ENCODE results near the gene SYT17.

SYT17 gene, protein sequence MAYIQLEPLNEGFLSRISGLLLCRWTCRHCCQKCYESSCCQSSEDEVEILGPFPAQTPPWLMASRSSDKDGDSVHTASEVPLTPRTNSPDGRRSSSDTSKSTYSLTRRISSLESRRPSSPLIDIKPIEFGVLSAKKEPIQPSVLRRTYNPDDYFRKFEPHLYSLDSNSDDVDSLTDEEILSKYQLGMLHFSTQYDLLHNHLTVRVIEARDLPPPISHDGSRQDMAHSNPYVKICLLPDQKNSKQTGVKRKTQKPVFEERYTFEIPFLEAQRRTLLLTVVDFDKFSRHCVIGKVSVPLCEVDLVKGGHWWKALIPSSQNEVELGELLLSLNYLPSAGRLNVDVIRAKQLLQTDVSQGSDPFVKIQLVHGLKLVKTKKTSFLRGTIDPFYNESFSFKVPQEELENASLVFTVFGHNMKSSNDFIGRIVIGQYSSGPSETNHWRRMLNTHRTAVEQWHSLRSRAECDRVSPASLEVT

DNA sequence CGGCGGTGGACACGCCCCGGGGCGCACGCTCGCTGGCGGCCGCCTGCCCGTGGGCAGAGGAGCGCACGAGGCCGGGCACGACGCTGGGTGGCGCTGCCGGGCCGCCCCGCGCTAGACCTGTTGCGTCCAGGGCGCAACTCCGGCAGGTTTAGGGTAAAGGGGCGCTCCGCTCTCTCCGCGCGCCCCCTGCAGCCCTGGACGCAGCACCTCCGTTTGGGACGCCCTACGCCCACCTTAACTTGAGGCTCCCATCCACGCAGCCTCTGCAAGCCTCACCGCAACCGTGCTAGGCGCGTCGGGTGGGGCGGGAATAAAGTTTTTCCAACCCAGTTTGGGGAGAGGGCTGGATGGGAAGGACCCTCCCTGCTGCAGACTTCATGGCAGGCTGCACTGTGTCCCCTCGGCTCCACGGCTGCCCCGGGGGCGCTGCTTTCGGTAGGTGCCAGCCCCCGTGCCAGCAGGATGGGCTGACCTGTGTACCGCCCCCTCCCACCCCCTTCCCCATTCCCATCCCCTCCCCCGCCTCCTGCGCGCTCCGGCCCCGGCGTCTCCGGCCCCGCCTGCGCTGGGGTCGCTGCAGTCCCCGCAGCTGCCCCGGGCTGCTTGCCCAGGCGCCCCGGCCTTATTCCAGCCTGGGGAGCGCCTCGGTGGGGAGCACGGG is at the start of gene SYT17:
Gene SYT17 (plus strand): TSS at position 531 of the 661 bp plus-strand sequence. CDS start 407 bp downstream, outside the sequence.
- peak; percentile 32 for DNase-seq

DNA sequence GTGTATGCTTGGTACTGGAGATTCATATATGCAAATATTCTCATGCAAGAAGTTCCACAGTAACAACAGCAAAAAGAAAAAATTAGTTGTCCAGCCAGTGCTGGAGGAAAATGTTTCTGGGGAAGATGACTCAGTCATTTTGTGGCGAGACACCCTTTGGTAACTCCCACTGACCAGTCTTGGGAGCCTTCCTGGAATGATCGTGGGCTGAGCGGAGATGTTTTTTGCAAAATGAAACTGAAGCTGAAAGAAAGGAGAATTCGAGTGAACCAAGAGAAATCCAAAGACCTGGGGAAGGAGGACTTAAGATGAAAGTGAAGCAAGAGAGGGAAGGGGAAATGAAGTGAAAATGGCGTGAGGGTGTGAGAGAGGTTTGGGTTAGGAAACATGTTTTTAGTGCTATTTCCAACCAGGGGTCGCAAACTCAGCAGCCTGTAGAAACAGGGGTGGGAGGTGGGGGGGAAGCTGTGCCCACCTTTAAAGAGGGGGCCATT is 49.1 kb upstream of the SYT17 start:
- DNase-seq: peak; percentile 86

DNA sequence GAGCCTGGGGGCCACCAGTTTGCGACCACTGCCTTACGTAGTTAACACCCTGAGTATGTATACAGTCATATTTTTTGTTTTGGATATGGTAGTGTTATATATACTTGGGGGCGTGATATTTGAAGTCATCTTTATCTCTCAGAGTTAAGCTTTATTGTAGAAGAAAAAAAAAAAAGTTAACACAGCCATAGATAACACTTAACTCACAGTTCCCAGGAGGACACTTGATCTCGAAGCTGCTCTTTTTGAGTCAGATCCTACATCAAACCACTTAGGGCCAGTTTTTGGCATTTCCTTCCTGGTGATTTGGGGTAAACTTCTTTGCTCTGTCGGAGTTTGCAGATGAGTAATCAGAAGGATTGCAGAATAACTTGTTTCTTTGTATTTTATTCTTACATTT is 48.5 kb upstream of the SYT17 start:
- peak; percentile 85 for DNase-seq

DNA sequence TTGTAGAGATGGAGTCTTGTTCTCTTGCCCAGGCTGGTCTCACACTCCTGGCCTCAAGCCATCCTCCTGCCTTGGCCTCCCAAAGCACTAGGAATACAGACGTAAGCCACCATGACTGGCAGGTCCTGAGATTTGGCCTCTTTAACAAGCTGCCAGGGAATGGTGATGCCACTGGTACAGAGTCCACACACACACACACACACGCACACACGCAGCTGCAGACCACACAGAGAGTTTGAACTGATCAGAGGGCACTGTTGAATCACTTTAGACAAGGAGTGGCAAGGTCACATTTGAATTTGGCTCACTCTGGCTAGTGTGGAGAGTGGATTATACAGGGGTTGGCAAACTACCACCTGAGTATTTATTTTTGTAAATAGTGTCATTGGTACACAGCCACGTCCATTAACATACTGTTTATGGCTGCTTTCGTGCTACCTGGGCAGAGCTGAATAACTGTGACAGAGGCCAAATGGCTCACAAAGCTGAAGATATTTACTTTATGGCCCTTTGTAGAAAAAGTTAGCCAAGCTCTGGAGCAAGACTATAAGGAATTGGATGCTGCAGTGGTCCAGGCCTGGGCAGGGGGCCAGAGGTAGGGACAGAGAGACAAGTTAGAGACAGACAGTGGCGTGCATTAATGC is 44.4 kb upstream of the SYT17 start:
- DNase-seq: no peak

DNA sequence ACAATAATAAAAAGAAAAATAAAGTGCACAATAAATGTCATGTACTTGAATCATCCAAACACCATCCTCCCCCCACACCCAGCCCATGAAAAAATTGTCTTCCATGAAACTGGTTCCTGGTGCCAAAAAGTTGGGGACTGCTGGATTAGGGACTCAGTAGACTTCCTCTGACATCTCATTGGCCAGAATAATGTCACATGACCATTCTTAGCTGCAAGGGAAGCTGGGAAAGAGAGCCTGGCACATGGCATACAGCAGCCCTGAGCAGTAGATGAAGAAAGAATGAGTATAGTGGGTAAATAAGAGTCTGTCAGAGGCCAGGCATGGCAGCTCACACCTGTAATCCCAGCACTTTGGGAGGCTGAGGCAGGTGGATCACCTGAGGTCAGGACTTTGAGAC is 41.7 kb upstream of the SYT17 start:
- no peak for DNase-seq

DNA sequence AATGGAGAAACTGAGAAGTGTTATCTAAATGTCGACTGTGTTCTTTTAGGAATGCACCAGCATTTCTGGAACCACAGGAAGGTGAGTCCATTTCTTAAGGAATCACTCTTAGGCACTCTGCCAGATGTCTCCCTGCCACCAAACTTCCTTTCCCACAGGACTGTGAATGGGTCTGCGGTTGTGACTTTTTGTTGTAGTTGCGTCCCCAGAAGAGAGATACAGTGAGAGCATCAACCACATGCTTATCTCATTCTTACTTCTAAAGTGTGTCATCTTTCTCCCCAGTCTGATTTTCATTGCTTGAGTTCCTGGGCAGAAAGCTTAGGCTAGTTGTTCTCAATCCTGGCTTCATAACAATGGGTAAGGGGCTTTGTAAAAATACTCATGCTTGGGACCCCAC is 40.8 kb upstream of the SYT17 start:
- no peak for DNase-seq

DNA sequence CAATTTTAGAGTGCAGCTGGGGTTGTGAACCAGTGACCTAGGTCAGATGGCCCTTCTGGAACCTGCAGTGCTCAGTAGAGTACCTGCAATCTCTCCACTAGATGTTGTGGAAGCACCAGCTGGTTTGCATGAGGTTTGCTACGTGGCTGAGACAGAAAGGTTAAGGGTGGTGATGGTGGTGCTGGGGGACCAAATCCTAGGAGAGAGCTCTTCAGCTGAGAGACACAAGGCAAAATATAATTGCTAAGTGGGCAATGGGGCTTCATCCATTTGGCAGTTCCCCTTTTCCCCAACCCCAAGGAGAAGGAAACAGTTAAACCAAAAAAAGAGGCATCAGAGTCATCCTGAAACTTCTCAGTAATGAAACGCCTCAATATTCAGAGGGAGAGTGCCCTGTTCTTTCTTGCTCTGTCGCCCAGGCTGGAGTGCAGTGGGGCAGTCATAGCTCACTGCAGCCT is 40.3 kb upstream of the SYT17 start:
- no peak for DNase-seq

DNA sequence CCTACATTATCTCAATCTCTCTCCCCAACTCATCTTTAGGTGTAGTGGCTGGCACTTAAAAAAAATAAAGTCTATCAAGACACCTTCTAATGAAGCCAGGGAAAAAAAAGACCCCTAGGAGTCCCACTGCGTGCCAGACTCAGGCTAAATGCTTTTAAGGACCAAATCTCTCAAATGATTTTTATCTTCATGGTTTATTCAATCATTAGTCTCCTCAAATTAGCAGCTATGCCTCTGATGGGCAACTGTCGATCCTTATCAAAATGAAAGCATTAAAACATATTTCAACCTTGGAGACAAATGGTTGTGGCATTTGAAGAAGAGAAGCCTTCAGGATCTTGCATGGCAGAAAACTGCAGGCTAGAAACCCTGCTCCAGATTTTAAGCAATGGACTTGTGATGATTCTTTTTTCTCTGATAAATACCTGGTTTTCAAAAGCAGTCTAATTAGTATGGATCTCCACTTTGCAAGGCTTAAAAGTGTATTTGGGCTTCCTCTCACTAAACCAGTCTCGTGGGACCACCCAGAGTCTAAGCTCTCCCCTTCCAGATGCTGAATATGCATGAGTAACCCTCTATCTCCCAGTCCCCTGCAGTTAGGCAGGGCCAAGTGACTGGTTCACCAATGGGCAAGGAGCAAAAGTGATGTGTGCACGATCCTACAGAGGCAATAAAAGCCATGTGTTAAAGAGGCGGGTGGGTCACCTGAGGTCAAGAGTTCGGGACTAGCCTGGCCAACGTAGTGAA is 39.4 kb upstream of the SYT17 start:
- no peak for DNase-seq

DNA sequence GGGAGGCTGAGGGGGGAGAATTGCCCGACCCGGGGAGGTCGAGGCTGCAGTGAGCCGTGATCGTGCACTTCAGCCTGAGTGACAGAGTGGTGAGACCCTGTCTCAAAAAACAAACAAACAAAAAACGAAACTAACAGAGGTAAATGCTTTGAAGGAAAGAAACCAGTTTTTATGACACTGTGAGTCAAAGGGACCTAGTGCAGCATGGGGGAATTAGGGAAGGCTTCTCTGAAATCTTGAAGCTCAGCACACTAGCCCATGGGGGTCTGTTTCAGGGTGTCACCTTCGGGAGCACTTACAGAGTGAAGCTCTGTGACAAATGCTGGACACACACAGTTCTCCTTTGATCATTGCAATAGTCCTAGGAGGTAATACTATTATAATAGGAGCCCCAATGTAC is 37.7 kb upstream of the SYT17 start:
- DNase-seq: no peak

DNA sequence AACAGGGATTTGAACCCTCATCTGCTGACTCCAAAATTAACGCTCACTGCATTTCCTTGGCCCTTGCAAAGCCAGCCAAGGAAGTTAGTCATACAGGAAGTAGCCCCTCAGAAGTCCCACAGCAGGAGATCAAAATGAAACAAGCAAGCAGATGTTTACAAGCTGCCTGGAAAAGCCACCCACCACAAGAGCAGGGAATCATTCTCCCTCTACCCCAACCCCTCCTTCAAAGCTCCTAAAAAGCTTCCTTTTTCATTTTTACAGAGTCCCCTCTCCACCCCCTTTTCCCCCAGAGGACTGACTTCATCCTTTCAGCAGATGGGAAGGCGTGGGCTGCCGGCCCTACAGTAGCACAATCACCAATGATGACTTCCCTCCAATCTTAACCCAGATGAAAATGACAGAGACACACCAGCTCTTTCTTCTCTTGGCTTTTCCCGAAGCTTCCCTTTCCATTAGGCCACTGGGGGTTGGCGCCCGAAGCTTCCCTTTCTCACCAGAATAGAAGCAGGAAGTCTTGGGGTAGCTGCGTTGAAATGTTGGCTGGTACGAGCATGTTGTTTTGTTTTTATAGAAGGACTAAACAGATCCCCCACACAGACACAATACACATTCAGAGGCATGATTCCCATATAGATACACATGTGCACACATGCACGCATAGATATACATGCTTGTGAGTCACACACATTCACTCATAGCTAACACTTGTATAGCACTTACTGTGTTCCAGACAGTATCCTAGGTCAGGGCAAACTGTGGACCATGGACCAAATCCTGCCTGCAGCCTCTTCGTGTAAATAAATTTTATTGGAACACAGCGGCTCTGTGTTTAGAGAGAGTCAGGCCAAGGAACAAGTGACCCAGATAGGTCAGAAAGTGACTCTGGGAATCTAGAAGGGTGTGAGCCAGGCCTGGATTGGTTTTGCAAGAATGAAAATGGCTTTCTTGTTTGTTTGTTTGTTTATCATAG is 36.9 kb upstream of the SYT17 start:
- DNase-seq: peak; percentile 88

DNA sequence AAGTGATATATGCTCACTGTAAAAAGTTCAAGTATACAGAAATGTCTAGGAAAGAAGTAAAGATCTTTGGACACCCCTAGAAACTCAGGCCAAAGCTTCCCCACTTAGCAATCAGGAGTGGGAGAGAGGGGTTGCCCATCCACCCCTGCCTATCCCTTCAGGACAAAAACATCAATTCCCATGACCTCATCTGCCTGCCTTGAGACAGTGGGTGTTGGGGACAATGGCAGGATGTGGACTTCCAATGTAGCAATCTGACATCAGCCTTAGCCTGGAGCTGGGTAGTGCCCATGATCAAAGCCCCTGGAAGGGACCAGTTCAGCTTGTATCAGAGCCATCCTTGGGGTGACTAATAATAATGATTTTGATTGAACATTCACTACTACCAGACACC is 36.2 kb upstream of the SYT17 start:
- no peak for DNase-seq

DNA sequence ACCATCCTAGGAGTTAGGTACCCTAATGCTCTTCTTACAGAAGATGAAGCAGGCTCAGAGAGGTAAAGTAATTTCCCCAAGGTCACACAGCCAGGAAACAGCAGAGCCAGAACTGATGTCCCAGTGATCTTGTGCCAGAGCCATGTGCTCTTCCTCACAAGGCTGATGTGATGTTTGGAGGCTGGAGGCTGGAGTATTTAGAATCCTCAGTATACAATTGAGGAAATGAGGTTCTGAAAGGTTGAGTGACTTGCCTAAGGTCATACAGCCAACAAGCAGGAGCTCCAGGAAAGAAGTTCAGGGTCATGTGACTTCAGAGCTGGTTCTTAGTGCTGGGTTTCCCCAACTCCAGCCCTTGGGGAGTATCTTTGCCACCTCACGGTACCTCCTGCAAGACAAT is 35.8 kb upstream of the SYT17 start:
- no peak for DNase-seq

DNA sequence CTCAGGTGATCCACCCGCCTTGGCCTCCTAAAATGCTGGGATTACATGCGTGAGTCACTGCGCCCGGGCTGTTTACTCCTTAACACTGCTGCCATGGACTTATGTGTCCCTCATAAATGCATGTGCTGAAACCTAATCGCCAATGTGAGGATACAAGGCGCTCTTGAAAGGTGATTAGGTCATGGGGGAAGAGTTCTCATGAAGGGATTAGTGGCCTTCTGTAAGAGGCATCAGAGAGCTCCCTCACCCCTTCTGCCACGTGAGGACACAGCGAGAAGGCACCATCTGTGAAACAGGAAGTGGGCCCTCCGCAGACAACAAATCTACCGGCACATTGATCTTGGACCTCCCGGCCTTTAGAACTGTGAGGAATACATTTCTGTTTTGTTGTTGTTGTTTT is 35.1 kb upstream of the SYT17 start:
- DNase-seq: no peak

DNA sequence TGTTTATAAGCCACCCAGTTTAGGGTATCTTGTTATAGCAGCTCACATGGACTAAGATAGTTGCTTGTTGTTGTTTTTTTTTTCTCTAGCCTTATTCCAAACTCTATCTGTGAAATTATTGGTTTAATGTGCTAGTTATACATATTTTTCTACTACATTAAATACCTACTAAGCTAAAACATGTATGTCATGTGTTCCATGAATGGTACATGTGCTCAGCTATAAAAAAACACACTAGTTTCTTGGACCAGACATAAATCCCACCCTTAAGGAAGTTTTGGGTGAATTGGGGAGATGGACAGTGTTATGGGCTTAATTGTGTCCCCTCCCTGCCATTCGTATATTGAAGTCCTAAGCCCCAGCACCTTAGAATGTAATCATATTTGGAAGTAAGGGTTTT is 34.4 kb upstream of the SYT17 start:
- no peak for DNase-seq

DNA sequence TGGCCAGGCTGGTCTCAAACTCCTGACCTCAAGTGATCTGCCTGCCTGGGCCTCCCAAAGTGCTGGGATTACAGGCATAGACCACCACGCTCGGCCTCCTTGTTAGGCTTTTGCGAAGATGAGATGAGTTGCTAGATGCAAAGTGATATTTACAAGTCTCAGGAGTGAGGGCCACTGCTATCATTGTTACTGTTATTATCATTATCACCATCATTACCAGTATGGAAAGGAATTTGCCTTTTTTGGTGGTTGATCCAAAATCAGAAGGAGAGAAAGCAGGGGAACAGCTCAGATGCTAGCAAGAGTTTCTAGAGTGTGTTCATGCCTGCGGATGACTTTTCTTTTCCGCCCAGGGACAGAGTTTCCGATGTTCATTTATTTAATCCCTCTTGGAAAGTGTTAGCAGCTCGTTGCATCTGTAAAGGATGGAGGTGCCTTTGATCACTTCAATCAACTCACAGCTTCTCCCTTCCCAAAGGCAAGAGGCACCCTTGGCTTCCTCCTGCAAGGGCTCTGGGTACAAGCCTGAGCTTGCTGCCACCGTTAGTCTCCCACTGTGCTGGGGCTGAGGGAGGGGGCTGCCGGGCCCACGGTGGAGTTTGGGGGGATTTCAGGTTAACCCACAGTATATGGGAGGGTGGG is 32.7 kb upstream of the SYT17 start:
- no peak for DNase-seq

DNA sequence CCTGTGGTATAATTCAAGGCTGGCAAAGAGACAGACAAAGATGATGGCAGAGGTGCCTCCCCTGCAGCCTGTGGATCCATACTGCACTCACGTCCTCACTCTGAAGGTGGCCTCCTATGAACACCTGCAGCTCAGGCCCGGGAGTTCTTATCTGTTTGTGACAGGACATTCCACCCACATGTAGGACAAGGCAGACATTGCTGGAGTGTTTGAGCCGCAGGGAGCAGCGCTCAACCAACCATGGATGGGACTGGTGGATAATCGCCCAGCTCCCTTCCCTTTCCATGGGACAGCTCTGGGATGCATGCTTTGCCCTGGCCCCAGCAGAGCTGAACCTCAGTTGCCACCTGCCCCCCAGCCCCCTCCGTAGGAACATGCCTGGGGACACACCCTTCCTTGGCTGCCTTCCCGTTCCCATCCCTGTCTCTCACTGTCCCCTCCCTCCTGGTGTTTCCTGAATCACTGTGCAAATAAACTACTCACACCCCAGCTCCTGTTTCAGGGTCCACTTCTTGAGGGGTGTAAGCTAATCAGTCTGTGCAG is 32.1 kb upstream of the SYT17 start:
- DNase-seq: no peak

DNA sequence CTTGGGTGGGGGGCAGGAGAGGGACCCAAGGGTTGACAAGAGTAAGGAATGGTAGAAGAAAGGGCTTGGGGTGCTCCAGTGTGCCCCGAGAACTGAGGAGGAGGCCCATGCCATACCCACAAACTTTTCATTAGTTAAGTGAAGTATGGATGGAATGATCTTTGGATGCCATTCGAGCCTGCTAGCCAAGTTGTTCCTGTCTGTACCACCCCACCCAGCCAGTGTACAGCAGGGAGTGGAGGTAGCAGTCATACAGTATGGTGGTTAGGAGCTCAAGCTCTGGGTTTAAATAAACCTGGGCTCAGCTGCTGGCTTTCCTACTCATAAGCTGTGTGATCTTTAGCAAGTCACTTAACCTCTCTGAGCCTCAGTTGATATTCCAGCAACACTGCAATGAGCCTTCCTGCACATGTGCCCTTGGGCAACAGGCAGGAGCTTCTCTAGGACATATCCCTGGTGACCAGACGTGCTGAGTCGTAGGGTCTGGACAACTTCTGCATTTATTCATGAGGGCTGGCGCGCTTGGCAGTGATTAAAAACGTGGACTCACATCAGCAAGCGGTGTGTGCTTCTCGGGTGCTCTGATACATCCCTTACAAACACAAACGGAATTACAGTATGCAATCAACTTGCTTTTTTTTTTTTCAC is 31.4 kb upstream of the SYT17 start:
- DNase-seq: peak; percentile 51

DNA sequence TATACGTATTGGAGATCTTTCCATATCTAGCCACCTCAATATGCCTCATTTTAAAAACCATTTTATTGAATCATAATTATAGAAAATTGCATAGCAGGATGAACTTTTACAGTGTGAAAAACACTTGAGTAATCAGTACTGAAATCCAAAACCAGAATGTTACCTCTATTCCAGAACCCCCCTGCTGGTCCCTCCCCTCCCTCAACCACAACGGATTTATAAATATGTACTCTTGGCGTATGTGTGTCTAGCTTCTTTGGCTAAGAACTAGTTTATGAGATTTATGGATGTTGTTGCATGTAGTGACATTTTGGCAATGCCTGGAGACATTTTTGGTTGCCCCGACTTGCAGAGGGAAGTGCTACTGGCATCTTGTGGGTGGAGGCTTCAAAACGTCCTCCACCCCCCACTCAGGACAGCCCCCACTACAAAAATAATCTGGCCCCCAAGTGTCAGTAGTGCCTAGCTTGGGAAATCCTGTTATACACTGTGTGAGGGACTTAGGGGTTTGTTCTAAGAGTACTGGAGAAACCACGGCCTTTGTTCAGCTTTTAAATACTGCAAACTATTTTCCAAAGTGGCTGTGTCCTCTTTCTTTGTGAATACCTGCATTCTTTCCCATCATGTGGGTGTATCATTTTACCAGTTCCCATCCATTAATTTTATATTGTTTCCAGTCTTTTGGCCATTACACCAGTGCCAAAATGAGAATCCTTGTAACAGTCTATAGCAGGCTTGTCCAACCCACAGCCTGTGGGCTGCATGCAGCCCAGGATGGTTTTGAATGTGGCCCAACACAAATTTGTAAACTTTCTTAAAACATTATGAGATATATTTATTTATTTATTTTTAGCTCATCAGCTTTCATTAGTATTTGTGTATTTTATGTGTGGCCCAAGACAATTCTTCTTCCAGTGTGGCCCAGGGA is 30.6 kb upstream of the SYT17 start:
- DNase-seq: peak; percentile 67

DNA sequence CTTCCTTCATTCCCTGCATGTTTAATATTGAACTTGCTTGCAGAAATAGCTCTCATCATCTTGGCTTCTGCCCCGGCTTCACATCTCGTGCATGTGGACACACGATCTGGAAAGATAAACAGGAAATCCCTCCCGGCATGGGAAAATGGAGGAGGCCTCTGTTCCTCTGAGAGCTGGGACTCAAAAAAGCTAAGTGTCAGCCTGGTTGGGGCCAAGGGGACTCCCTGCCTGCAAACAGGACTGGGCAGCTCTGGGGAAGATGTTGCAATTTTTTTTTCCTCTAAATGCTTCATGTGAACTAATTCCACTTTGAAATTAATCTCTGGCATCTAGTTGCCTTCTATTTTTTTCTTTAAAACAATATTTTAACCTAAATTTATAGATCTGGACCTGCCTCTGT is 29.4 kb upstream of the SYT17 start:
- peak; percentile 70 for DNase-seq

All from fibroblast of skin of right quadriceps (primary cell).